ENCODE measurements around the gene MICAL2. TPM values are rescaled to one million over a fixed set of nuclear protein-coding genes. Genes with fewer than 3 reads are reported as not detected.

MICAL2 gene
- total and polyA plus RNA-seq, 2 of the 8 experiments (the other 6 are each of a cell fraction or from before 2014, with no cell fraction given), result 1.3 to 4.1 TPM

- TF ChIP-seq MAFK (IDR thresholded peaks at IDR 0.05; ENCODE audit: low read depth, low read length) (no peak), GTF2F1 (IDR thresholded peaks at IDR 0.05; ENCODE audit: borderline replicate concordance, low read depth, low read length) (no peak), POLR2A (IDR thresholded peaks at IDR 0.05; ENCODE audit: control extremely low read depth in 1 of 2, low read depth in 2 of 2, low read length in 2 of 2) (no peak)
These were observed 66.0 kb downstream of the MICAL2 start (continued) for GRCh38 chr11:12176410-12176809.

Measured in H1 (cell line).